Stomach (tissue), 4 donors: Measurements from ENCODE around the gene MAPRE2.

Experiments
- CTCF ChIP-seq, 7 experiments: fragments of 450-650 bp in 4 of 7; fragments of 200-600 bp in 3 of 7; sonication (generic) in 3 of 7; IDR thresholded peaks; one replicate each; pipeline ENCODE4 v1.5.1; 2016 to 2019; ENCODE audit warnings: antibody characterized with exemption in 7 of 7, control low read depth in 2 of 7, mild to moderate bottlenecking in 1 of 7
- POLR2AphosphoS5 ChIP-seq, 3 donors: sonication (generic); formaldehyde crosslinking; IDR thresholded peaks; one replicate each; pipeline ENCODE4 v1.6.1; 2016; ENCODE audit warnings: antibody characterized with exemption in 3 of 3

DNA sequence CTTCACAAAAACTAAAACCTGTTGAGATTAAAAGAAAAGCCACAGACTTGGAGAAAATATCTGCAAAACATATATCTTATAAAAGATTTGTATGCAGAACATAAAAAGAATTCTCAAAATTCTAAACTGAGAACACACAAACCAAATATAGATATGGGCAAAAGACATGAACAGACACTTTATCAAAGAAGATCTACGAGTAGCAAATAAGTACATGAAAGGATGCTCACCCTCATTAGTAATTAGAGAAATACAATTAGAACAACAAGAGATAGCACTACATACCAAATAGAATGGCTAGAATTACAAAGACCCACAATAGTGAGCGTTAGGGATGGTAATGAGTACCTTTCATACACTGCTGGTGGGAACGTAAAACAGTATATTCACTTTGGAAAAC, 135.7 kb downstream of the MAPRE2 start:
- TF ChIP-seq CTCF (IDR thresholded peaks at IDR 0.05): no peak
- no peak for TF ChIP-seq POLR2AphosphoS5 (IDR thresholded peaks at IDR 0.05)
